ENCODE results near the gene CLOCK.

CLOCK gene

DNA sequence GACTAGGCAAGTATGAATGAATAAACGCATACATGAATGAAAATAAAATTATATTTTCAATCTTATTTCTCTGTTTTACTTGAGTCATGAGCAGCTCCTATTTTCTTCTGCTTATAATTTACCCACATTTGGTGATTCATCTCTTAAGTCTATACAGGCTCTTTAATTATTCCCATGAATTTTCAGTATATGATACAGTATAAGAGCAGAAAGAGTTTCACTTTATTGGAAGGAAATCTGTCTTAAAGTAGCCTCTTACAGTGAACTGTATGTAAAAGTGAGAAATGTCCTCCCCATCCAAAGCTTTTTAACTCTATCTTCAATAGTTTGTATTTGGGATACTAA lies 100.2 kb downstream of the CLOCK start:
- TF ChIP-seq CTCF (IDR thresholded peaks at IDR 0.05; ENCODE audit: low read depth, low read length, missing control alignments), result no peak
- DNase-seq (ENCODE audit: low read depth), result no peak
- H3K4me3 ChIP-seq (ENCODE audit: low read depth, low read length), result no peak overlapping the region

GRCh38 chr4:55445921-55446577 lies 100.7 kb downstream of the CLOCK start:
- TF ChIP-seq CTCF (IDR thresholded peaks at IDR 0.05; ENCODE audit: low read depth, low read length, missing control alignments), result no peak
- H3K4me3 ChIP-seq (ENCODE audit: low read depth, low read length), result no peak overlapping the region
- no peak for DNase-seq (ENCODE audit: low read depth)

DNA sequence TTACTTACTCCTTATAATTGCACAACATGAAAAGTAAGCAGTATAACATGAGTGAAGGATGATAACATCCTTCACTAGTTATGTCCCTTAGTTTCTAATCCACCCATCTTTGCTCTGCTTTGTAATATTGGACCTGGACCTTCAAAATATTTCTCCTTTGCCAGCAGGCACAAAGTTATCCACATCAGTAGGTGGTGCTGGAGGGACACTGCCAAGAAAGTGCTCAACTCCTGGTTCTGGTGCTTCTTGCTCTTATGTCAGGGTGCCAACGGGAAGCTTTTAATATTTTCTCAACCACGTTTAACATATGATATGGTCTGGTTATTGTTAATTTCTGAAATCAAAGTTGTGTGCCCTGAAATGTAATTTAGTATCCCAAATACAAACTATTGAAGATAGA lies 101.9 kb downstream of the CLOCK start:
- no peak overlapping the region for H3K4me3 ChIP-seq (ENCODE audit: low read depth, low read length)
- no peak for DNase-seq (ENCODE audit: low read depth)
- peak; percentile 30 for TF ChIP-seq CTCF (IDR thresholded peaks at IDR 0.05; ENCODE audit: low read depth, low read length, missing control alignments)

GRCh38 chr4:55442541-55442940 lies 104.2 kb downstream of the CLOCK start:
- no peak for TF ChIP-seq CTCF (IDR thresholded peaks at IDR 0.05; ENCODE audit: low read depth, low read length, missing control alignments)
- no peak overlapping the region for H3K4me3 ChIP-seq (ENCODE audit: low read depth, low read length)
- no peak for DNase-seq (ENCODE audit: low read depth)

GRCh38 chr4:55440786-55441185 lies 105.9 kb downstream of the CLOCK start:
- peak; percentile 15 for DNase-seq (ENCODE audit: low read depth)
- H3K4me3 ChIP-seq (ENCODE audit: low read depth, low read length), result no peak overlapping the region
- TF ChIP-seq CTCF (IDR thresholded peaks at IDR 0.05; ENCODE audit: low read depth, low read length, missing control alignments), result no peak

- no peak overlapping the region for H3K4me3 ChIP-seq (ENCODE audit: low read depth, low read length)
- no peak for DNase-seq (ENCODE audit: low read depth)
- no peak for TF ChIP-seq CTCF (IDR thresholded peaks at IDR 0.05; ENCODE audit: low read depth, low read length, missing control alignments)
Measured at GRCh38 chr4:55439023-55439422, 107.7 kb downstream of the CLOCK start.

DNA sequence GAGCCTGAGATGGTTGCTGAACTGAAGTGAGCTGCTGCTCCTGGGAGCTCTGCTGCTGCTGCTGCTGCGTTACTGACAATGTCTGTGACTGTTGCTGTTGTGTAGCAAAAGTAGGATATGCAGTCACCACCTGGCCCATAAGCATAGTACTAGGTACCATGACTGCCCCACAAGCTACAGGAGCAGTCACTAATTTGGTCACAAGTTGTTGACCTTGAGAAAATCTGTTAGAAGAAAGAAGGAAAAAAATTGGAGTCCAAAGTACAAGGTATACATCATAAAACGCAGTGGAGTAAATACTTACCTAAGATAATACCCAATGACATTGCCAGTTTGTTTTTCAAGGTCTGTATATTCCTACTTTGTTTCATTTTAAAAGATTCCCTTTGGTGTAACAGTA lies 108.4 kb downstream of the CLOCK start:
- TF ChIP-seq CTCF (IDR thresholded peaks at IDR 0.05; ENCODE audit: low read depth, low read length, missing control alignments), result no peak
- no peak overlapping the region for H3K4me3 ChIP-seq (ENCODE audit: low read depth, low read length)
- no peak for DNase-seq (ENCODE audit: low read depth)
